Measurements from ENCODE around the gene XPO1. TPM values are rescaled to one million over a fixed set of nuclear protein-coding genes. Genes with fewer than 3 reads are reported as not detected.
A peak's percentile ranks its signal among the peaks of the same experiment; 100 is the strongest.
"Not testable (repeated sequence)": the region's sequence is repeated elsewhere in the genome, so short reads cannot be mapped to it uniquely, and the experiment has no call there.

The XPO1 gene, protein sequence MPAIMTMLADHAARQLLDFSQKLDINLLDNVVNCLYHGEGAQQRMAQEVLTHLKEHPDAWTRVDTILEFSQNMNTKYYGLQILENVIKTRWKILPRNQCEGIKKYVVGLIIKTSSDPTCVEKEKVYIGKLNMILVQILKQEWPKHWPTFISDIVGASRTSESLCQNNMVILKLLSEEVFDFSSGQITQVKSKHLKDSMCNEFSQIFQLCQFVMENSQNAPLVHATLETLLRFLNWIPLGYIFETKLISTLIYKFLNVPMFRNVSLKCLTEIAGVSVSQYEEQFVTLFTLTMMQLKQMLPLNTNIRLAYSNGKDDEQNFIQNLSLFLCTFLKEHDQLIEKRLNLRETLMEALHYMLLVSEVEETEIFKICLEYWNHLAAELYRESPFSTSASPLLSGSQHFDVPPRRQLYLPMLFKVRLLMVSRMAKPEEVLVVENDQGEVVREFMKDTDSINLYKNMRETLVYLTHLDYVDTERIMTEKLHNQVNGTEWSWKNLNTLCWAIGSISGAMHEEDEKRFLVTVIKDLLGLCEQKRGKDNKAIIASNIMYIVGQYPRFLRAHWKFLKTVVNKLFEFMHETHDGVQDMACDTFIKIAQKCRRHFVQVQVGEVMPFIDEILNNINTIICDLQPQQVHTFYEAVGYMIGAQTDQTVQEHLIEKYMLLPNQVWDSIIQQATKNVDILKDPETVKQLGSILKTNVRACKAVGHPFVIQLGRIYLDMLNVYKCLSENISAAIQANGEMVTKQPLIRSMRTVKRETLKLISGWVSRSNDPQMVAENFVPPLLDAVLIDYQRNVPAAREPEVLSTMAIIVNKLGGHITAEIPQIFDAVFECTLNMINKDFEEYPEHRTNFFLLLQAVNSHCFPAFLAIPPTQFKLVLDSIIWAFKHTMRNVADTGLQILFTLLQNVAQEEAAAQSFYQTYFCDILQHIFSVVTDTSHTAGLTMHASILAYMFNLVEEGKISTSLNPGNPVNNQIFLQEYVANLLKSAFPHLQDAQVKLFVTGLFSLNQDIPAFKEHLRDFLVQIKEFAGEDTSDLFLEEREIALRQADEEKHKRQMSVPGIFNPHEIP (N-terminal part only)
- polyA plus RNA-seq: 142 TPM
- long read RNA-seq, donor 1, full-length matches to known transcripts: 4 of 38 reads
- long read RNA-seq, donor 1, partial matches to known transcripts: 34 of 38 reads
- long read RNA-seq, donor 1, other reads (novel, unspliced or antisense): 0 of 38 reads
- long read RNA-seq, donor 2, full-length matches to known transcripts: 15 of 43 reads
- long read RNA-seq, donor 2, partial matches to known transcripts: 28 of 43 reads
- long read RNA-seq, donor 2, other reads (novel, unspliced or antisense): 0 of 43 reads
- long read RNA-seq, donor 3: 0 reads
- long read RNA-seq, donor 4: 0 reads
- long read RNA-seq, donor 5, full-length matches to known transcripts: 4 of 43 reads
- long read RNA-seq, donor 5, partial matches to known transcripts: 39 of 43 reads
- long read RNA-seq, donor 5, other reads (novel, unspliced or antisense): 0 of 43 reads
- long read RNA-seq, donor 6, full-length matches to known transcripts: 11 of 23 reads
- long read RNA-seq, donor 6, partial matches to known transcripts: 12 of 23 reads
- long read RNA-seq, donor 6, other reads (novel, unspliced or antisense): 0 of 23 reads
- long read RNA-seq, donor 7, full-length matches to known transcripts: 8 of 16 reads
- long read RNA-seq, donor 7, partial matches to known transcripts: 8 of 16 reads
- long read RNA-seq, donor 7, other reads (novel, unspliced or antisense): 0 of 16 reads
- long read RNA-seq, donor 8, full-length matches to known transcripts: 11 of 50 reads
- long read RNA-seq, donor 8, partial matches to known transcripts: 39 of 50 reads
- long read RNA-seq, donor 8, other reads (novel, unspliced or antisense): 0 of 50 reads
- long read RNA-seq, donor 9, full-length matches to known transcripts: 2 of 19 reads
- long read RNA-seq, donor 9, partial matches to known transcripts: 17 of 19 reads
- long read RNA-seq, donor 9, other reads (novel, unspliced or antisense): 0 of 19 reads
- long read RNA-seq, donor 10, full-length matches to known transcripts: 12 of 17 reads
- long read RNA-seq, donor 10, partial matches to known transcripts: 5 of 17 reads
- long read RNA-seq, donor 10, other reads (novel, unspliced or antisense): 0 of 17 reads
- long read RNA-seq, donor 11, full-length matches to known transcripts: 6 of 11 reads
- long read RNA-seq, donor 11, partial matches to known transcripts: 5 of 11 reads
- long read RNA-seq, donor 11, other reads (novel, unspliced or antisense): 0 of 11 reads

DNA sequence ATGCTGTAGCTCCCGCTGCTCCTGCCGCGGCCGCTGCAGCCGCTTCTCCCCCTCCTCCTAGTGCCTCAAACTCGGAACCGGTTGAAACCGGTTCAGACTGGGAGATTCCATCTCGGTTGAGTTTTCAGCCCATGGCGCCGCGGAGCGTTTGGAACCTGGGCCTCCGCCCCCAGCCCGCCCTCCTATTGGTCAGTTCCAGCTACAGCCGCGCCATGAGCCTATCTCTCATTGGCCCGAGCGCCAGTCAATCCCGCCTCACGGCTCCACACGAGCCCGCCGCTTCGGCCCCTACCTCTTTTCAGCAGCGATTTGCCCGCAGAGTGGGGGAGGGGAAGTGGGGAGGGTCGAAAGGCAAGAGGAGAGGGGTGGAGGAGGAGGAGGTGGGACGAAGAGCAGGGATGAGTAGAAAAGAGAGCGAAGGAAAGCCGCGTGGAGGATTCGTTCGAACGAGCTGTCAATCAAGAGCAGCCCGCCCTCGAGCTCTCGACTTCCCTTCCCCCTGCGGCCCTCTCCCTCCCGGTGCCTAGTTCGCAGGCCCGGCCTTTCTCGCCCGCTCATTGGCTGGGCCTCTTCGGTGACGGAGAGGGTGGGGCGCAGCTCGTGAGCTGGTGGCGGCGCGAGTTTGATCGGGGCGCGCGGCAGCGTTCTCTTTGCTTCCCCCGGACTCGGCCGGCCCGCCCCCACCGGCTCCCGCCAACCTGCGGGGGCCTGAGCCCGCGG is at the start of gene XPO1:
Gene XPO1 (minus strand): TSS at position 157 of the 720 bp plus-strand sequence. CDS start 4,459 bp downstream, outside the sequence.
- no CpG with 5 or more reads among the region's 65 CpGs for WGBS (ENCODE audit: insufficient coverage, low lambda C conversion rate)
- Histone ChIP-seq H3K9me3 (ENCODE audit: control insufficient read depth, low read depth, low read length) (no peaks in the 10 kb centered on the region), H3K27me3 (ENCODE audit: control insufficient read depth, insufficient read depth, low read length) (no peaks in the 10 kb centered on the region), H3K4me1 (ENCODE audit: control insufficient read depth, insufficient read depth, low read length) (peaks cover 9% of the 10 kb centered on the region), H3K27ac (ENCODE audit: low read length) (peak within 1 kb of the TSS; percentile 92), H3K36me3 (ENCODE audit: control insufficient read depth, insufficient read depth, low read length) (no peaks in the 10 kb centered on the region), H3K4me3 (ENCODE audit: low read length) (peak within 1 kb of the TSS; percentile 91)
- DNase-seq: peak; percentile 99 to 100

DNA sequence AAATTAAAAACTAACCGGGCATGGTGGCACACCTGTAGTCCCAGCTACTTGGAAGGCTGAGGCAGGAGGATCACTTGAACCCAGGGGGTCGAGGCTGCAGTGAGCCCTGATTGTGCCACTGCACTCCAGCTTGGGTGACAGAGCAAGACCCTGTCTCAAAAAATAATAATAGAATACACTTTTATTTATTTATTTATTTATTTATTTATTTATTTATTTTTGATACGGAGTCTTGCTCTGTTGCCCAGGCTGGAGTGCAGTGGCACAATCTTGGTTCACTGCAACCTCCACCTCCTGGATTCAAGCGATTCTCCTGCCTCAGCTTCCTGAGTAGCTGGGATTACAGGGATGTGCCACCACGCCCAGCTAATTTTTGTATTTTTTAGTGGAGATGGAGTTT is 48.8 kb upstream of the XPO1 start:
- H3K27ac ChIP-seq (ENCODE audit: low read length); H3K9me3 ChIP-seq (ENCODE audit: control insufficient read depth, low read depth, low read length): not testable (repeated sequence)
- WGBS (ENCODE audit: insufficient coverage, low lambda C conversion rate): 100% methylated on average over 1 of the region's 5 CpGs

DNA sequence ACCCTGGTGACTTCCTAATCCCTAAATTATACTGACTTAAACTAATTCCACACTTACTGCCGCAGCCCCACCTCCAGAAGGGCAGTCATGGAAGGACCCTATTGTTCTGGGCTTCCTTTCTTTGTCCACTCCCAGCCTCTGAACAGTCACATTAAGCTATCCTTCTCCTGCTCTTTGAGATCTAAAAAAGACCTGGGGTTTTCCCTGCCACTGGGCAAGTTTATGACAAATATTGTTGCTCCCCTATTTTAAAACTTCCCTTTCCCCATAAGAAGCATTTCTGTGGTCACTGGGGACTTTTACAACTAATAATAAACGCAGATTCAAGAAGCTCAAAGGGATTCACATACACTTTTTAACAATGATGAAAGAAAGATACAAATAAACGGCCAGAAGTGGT is 47.2 kb upstream of the XPO1 start:
- H3K27ac ChIP-seq (ENCODE audit: low read length): no peak overlapping the region
- 90% methylated on average over 2 of the region's 3 CpGs for WGBS (ENCODE audit: insufficient coverage, low lambda C conversion rate)
- no peaks in the 10 kb centered on the region for H3K4me1 ChIP-seq (ENCODE audit: control insufficient read depth, insufficient read depth, low read length)
- no peaks in the 10 kb centered on the region for H3K36me3 ChIP-seq (ENCODE audit: control insufficient read depth, insufficient read depth, low read length)
- H3K27me3 ChIP-seq (ENCODE audit: control insufficient read depth, insufficient read depth, low read length): no peaks in the 10 kb centered on the region
- no peaks in the 10 kb centered on the region for H3K9me3 ChIP-seq (ENCODE audit: control insufficient read depth, low read depth, low read length)
- no peak overlapping the region for H3K4me3 ChIP-seq (ENCODE audit: low read length)
- no peak for DNase-seq

More for the DNA sequence above, 48.8 kb upstream of the XPO1 start:
- DNase-seq; H3K4me1 ChIP-seq (ENCODE audit: control insufficient read depth, insufficient read depth, low read length); H3K27me3 ChIP-seq (ENCODE audit: control insufficient read depth, insufficient read depth, low read length); H3K36me3 ChIP-seq (ENCODE audit: control insufficient read depth, insufficient read depth, low read length); H3K4me3 ChIP-seq (ENCODE audit: low read length): not testable (repeated sequence)

DNA sequence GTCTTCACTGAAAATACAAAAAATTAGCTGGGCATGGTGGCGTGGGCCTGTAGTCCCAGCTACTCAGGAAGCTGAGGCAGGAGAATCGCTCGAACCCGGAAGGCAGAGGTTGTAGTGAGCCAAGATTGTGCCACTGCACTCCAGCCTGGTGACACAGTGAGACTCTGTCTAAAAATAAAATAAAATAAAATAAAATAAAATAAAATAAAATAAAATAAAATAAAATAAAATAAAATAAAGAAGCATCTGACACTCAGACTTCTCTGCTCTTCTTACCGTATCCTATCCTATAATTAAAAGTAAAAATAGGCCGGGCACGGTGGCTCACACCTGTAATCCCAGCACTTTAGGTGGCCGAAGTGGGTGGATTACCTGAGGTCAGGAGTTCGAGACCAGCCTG is 46.2 kb upstream of the XPO1 start:
- not testable (repeated sequence) for DNase-seq; H3K4me3 ChIP-seq (ENCODE audit: low read length); H3K27me3 ChIP-seq (ENCODE audit: control insufficient read depth, insufficient read depth, low read length); H3K4me1 ChIP-seq (ENCODE audit: control insufficient read depth, insufficient read depth, low read length); H3K36me3 ChIP-seq (ENCODE audit: control insufficient read depth, insufficient read depth, low read length); H3K27ac ChIP-seq (ENCODE audit: low read length); H3K9me3 ChIP-seq (ENCODE audit: control insufficient read depth, low read depth, low read length)
- 100% methylated on average over 1 of the region's 9 CpGs for WGBS (ENCODE audit: insufficient coverage, low lambda C conversion rate)

DNA sequence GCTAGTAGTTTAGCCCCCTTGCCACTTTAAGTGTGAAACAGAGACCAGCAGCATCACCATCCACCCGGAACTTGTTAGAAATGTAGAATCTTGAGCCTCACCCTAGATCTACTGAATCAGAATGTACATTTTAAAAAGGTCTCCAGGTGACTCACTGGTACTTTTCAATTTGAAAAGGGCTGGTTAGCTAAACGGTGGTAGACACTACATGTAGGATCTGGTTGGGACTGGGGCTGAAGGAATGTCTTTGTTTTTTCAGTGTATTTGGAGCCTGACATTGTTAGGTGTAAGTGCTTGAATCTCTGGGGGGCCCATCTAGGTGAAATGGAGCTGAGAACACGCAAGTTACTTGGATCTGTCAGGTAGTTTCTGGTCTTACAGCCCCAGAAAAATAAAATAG is 44.0 kb upstream of the XPO1 start:
- Histone ChIP-seq H3K4me3 (ENCODE audit: low read length) (no peak overlapping the region), H3K27ac (ENCODE audit: low read length) (no peak overlapping the region), H3K9me3 (ENCODE audit: control insufficient read depth, low read depth, low read length) (no peaks in the 10 kb centered on the region), H3K36me3 (ENCODE audit: control insufficient read depth, insufficient read depth, low read length) (no peaks in the 10 kb centered on the region), H3K4me1 (ENCODE audit: control insufficient read depth, insufficient read depth, low read length) (no peaks in the 10 kb centered on the region), H3K27me3 (ENCODE audit: control insufficient read depth, insufficient read depth, low read length) (no peaks in the 10 kb centered on the region)
- DNase-seq: no peak
- WGBS (ENCODE audit: insufficient coverage, low lambda C conversion rate): no CpG with 5 or more reads among the region's 3 CpGs

DNA sequence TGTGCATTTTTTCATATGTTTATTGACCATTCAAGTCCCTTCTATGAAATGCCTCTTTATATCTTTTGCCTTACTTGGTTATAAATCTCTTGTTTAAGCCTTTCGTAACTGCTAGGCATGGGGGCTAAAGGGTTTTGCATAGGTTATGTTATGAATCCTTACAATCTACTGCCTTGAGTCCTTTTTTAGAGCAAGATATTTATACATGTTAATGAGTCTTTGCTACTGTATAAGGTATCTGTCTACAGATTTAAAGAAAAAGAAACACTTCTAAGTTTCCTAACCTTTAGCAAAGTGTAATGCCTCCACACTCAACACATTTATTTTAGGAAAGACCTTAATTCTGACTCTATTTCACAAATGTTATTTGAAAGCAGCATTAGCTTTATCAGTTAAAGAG is 43.6 kb upstream of the XPO1 start:
- no peaks in the 10 kb centered on the region for H3K9me3 ChIP-seq (ENCODE audit: control insufficient read depth, low read depth, low read length)
- H3K4me1 ChIP-seq (ENCODE audit: control insufficient read depth, insufficient read depth, low read length): no peaks in the 10 kb centered on the region
- no peak overlapping the region for H3K4me3 ChIP-seq (ENCODE audit: low read length)
- no peak for DNase-seq
- H3K27me3 ChIP-seq (ENCODE audit: control insufficient read depth, insufficient read depth, low read length): no peaks in the 10 kb centered on the region
- H3K27ac ChIP-seq (ENCODE audit: low read length): no peak overlapping the region
- 100% methylated on average over 1 of the region's 1 CpG for WGBS (ENCODE audit: insufficient coverage, low lambda C conversion rate)
- no peaks in the 10 kb centered on the region for H3K36me3 ChIP-seq (ENCODE audit: control insufficient read depth, insufficient read depth, low read length)

DNA sequence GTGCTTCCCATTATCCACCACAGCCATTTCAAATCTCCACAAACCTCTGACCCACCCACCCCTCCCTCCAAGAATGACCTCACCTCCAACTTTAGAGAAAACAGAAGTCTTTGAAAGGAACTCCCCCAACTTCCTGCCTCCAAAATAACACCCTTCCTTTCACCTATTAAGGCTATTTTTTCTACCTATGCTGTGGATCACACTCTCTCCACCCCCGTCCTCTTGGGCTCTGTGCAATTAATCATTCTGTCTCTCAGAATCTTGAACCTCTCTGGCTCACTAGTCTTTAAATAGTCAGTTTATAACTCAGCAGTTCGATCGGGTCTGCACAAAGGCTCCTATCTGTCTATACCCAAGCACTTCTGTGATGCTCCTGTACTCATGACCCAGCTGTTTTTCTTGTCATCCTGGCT is 37.3 kb upstream of the XPO1 start:
- Histone ChIP-seq H3K27me3 (ENCODE audit: control insufficient read depth, insufficient read depth, low read length) (no peaks in the 10 kb centered on the region), H3K4me1 (ENCODE audit: control insufficient read depth, insufficient read depth, low read length) (no peaks in the 10 kb centered on the region), H3K4me3 (ENCODE audit: low read length) (no peak overlapping the region), H3K27ac (ENCODE audit: low read length) (no peak overlapping the region), H3K9me3 (ENCODE audit: control insufficient read depth, low read depth, low read length) (no peaks in the 10 kb centered on the region), H3K36me3 (ENCODE audit: control insufficient read depth, insufficient read depth, low read length) (no peaks in the 10 kb centered on the region)
- no peak for DNase-seq
- WGBS (ENCODE audit: insufficient coverage, low lambda C conversion rate): no CpG with 5 or more reads among the region's 3 CpGs

DNA sequence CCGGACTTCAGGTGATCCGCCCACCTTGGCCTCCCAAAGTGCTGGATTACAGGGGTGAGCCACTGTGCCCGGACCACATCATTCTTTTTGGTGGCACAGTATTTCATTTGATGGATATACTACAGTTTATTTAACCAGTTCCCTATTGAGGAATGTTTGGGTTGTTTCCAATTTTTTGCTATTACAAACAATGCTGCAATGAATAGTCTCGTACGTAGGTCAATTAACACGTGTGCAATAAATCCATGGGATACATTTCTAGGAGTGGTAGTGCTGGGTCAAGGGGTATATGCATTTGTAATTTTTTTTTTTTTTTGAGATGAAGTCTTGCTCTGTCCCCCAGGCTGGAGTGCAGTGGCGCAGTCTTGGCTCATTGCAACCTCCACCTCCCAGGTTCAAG is 28.4 kb upstream of the XPO1 start:
- no peak overlapping the region for H3K27ac ChIP-seq (ENCODE audit: low read length)
- DNase-seq: no peak
- no peaks in the 10 kb centered on the region for H3K36me3 ChIP-seq (ENCODE audit: control insufficient read depth, insufficient read depth, low read length)
- no peaks in the 10 kb centered on the region for H3K27me3 ChIP-seq (ENCODE audit: control insufficient read depth, insufficient read depth, low read length)
- no CpG with 5 or more reads among the region's 7 CpGs for WGBS (ENCODE audit: insufficient coverage, low lambda C conversion rate)
- H3K4me3 ChIP-seq (ENCODE audit: low read length): no peak overlapping the region
- no peaks in the 10 kb centered on the region for H3K9me3 ChIP-seq (ENCODE audit: control insufficient read depth, low read depth, low read length)
- no peaks in the 10 kb centered on the region for H3K4me1 ChIP-seq (ENCODE audit: control insufficient read depth, insufficient read depth, low read length)

All from large intestine (tissue), 12 donors.